ENCODE results near the gene CLEC2L. TPM values are rescaled to one million over a fixed set of nuclear protein-coding genes. Genes with fewer than 3 reads are reported as not detected.

Gene CLEC2L
- total and polyA plus RNA-seq, 2 donors (not counting 1 experiment from before 2014, with no cell fraction given), result not detected

- H3K9me3 ChIP-seq (ENCODE audit: control insufficient read depth, insufficient read depth, low read depth, low read length), result no peaks in the 10 kb centered on the region
- H3K9ac ChIP-seq (ENCODE audit: insufficient read depth, low read length), result no peak overlapping the region
- no peak for DNase-seq (ENCODE audit: low read depth in 2 of 2)
- no peaks in the 10 kb centered on the region for H3K79me2 ChIP-seq (ENCODE audit: control insufficient read depth, insufficient read depth, low read length)
- H3K4me3 ChIP-seq (replicated peaks in 1 of 4; ENCODE audit: control extremely low read depth in 1 of 4, insufficient read depth in 1 of 4, low read depth in 3 of 4, low read length in 4 of 4), result no peak overlapping the region
- no peaks in the 10 kb centered on the region for H4K20me1 ChIP-seq (ENCODE audit: control insufficient read depth, extremely low read depth, insufficient read depth, low read length)
- H3K4me1 ChIP-seq (ENCODE audit: control insufficient read depth, extremely low read depth, insufficient read depth, low read length), result no peaks in the 10 kb centered on the region
- H3K36me3 ChIP-seq (ENCODE audit: control insufficient read depth, insufficient read depth, low read length), result peaks cover 19% of the 10 kb centered on the region
- no peak overlapping the region for H2AFZ ChIP-seq (ENCODE audit: low read length)
- no peak overlapping the region for H3K27ac ChIP-seq (ENCODE audit: insufficient read depth, low read length)
- no peak overlapping the region for H3K4me2 ChIP-seq (ENCODE audit: extremely low read depth, insufficient read depth, low read length)
- H3K27me3 ChIP-seq (ENCODE audit: control insufficient read depth, insufficient read depth, low read length), result no peaks in the 10 kb centered on the region
- TF ChIP-seq, protein P1, sequence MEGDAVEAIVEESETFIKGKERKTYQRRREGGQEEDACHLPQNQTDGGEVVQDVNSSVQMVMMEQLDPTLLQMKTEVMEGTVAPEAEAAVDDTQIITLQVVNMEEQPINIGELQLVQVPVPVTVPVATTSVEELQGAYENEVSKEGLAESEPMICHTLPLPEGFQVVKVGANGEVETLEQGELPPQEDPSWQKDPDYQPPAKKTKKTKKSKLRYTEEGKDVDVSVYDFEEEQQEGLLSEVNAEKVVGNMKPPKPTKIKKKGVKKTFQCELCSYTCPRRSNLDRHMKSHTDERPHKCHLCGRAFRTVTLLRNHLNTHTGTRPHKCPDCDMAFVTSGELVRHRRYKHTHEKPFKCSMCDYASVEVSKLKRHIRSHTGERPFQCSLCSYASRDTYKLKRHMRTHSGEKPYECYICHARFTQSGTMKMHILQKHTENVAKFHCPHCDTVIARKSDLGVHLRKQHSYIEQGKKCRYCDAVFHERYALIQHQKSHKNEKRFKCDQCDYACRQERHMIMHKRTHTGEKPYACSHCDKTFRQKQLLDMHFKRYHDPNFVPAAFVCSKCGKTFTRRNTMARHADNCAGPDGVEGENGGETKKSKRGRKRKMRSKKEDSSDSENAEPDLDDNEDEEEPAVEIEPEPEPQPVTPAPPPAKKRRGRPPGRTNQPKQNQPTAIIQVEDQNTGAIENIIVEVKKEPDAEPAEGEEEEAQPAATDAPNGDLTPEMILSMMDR (conservative IDR thresholded peaks at IDR 0.05 in 1 of 2, IDR thresholded peaks at IDR 0.05 in 1 of 2; ENCODE audit: low read depth in 1 of 2, low read length in 2 of 2), result no peak
- no peak for TF ChIP-seq EZH2 (IDR thresholded peaks at IDR 0.05; ENCODE audit: low read length, missing control alignments)
Measured at GRCh38 chr7:139594090-139594489, 70.6 kb downstream of the CLEC2L start.

Other genes starting within 250 kb of the CLEC2L start
- 11.0 and 23.0 TPM in 2 replicates for gene FMC1, start 182.3 kb upstream of the CLEC2L start, total RNA-seq
- 10.1 and 14.0 TPM in 2 replicates for gene FMC1, start 182.3 kb upstream of the CLEC2L start, polyA plus RNA-seq
- 33.4 and 38.5 TPM in 2 replicates for gene LUC7L2, start 163.8 kb upstream of the CLEC2L start, total RNA-seq
- 45.0 and 48.7 TPM in 2 replicates for gene LUC7L2, start 163.8 kb upstream of the CLEC2L start, polyA plus RNA-seq
- gene KLRG2, start 40.0 kb upstream of the CLEC2L start, total RNA-seq, result not detected in 2 replicates
- 0.02 TPM in 1 of 2 replicates, not detected in the other for gene KLRG2, start 40.0 kb upstream of the CLEC2L start, polyA plus RNA-seq